Measurements from ENCODE around the gene CLMP.

CLMP gene

GRCh38 chr11:123195188-123196059, at the start of gene CLMP:
Gene CLMP, minus strand, starts transcription at chr11:123195248. Its CDS starts 308 bp downstream, at chr11:123194940.
- peak within 1 kb of the TSS; percentile 12 for H3K27ac Mint-ChIP-seq
- peaks cover 9% of the 10 kb centered on the region for H3K4me1 Mint-ChIP-seq (ENCODE audit: low read depth)
- peak within 1 kb of the TSS; percentile 33 for H3K4me3 Mint-ChIP-seq
- H3K27me3 Mint-ChIP-seq (ENCODE audit: low read depth) = peaks cover 85% of the 10 kb centered on the region
- no peaks in the 10 kb centered on the region for H3K9me3 Mint-ChIP-seq
- H3K36me3 Mint-ChIP-seq (ENCODE audit: low read depth) = peaks cover 2% of the 10 kb centered on the region

GRCh38 chr11:123241874-123242543, 47.0 kb upstream of the CLMP start:
- H3K4me3 Mint-ChIP-seq = no peak overlapping the region
- H3K36me3 Mint-ChIP-seq (ENCODE audit: low read depth) = no peaks in the 10 kb centered on the region

GRCh38 chr11:123241294-123241693, 46.2 kb upstream of the CLMP start:
- Mint-ChIP-seq H3K27ac (no peak overlapping the region), H3K27me3 (ENCODE audit: low read depth) (peaks cover 18% of the 10 kb centered on the region), H3K4me1 (ENCODE audit: low read depth) (peaks cover 2% of the 10 kb centered on the region), H3K36me3 (ENCODE audit: low read depth) (no peaks in the 10 kb centered on the region), H3K9me3 (no peaks in the 10 kb centered on the region), H3K4me3 (no peak overlapping the region)

More at GRCh38 chr11:123241874-123242543, 47.0 kb upstream of the CLMP start:
- Mint-ChIP-seq H3K4me1 (ENCODE audit: low read depth) (peaks cover 5% of the 10 kb centered on the region), H3K27ac (no peak overlapping the region), H3K9me3 (no peaks in the 10 kb centered on the region), H3K27me3 (ENCODE audit: low read depth) (peaks cover 18% of the 10 kb centered on the region)

- Mint-ChIP-seq H3K4me1 (ENCODE audit: low read depth) (peaks cover 14% of the 10 kb centered on the region), H3K36me3 (ENCODE audit: low read depth) (no peaks in the 10 kb centered on the region), H3K9me3 (no peaks in the 10 kb centered on the region), H3K4me3 (no peak overlapping the region), H3K27me3 (ENCODE audit: low read depth) (peaks cover 18% of the 10 kb centered on the region), H3K27ac (no peak overlapping the region)
Measured at GRCh38 chr11:123239191-123240150, 44.4 kb upstream of the CLMP start.

GRCh38 chr11:123238297-123238696, 43.2 kb upstream of the CLMP start:
- Mint-ChIP-seq H3K4me1 (ENCODE audit: low read depth) (peaks cover 19% of the 10 kb centered on the region), H3K36me3 (ENCODE audit: low read depth) (no peaks in the 10 kb centered on the region), H3K4me3 (no peak overlapping the region), H3K9me3 (no peaks in the 10 kb centered on the region), H3K27ac (no peak overlapping the region), H3K27me3 (ENCODE audit: low read depth) (peaks cover 14% of the 10 kb centered on the region)

- Mint-ChIP-seq H3K36me3 (ENCODE audit: low read depth) (peaks cover 5% of the 10 kb centered on the region), H3K27ac (peak overlapping the region; percentile 3), H3K4me1 (ENCODE audit: low read depth) (peaks cover 28% of the 10 kb centered on the region), H3K9me3 (no peaks in the 10 kb centered on the region), H3K27me3 (ENCODE audit: low read depth) (peaks cover 13% of the 10 kb centered on the region), H3K4me3 (no peak overlapping the region)
Measured at GRCh38 chr11:123236879-123237278, 41.8 kb upstream of the CLMP start.

- Mint-ChIP-seq H3K27ac (no peak overlapping the region), H3K4me3 (no peak overlapping the region), H3K27me3 (ENCODE audit: low read depth) (peaks cover 10% of the 10 kb centered on the region), H3K4me1 (ENCODE audit: low read depth) (peaks cover 28% of the 10 kb centered on the region), H3K9me3 (no peaks in the 10 kb centered on the region), H3K36me3 (ENCODE audit: low read depth) (peaks cover 10% of the 10 kb centered on the region)
Measured at GRCh38 chr11:123235656-123236261, 40.7 kb upstream of the CLMP start.

GRCh38 chr11:123235117-123235655, 40.1 kb upstream of the CLMP start:
- Mint-ChIP-seq H3K9me3 (no peaks in the 10 kb centered on the region), H3K4me3 (no peak overlapping the region), H3K36me3 (ENCODE audit: low read depth) (peaks cover 10% of the 10 kb centered on the region), H3K27me3 (ENCODE audit: low read depth) (peaks cover 14% of the 10 kb centered on the region), H3K27ac (no peak overlapping the region), H3K4me1 (ENCODE audit: low read depth) (peaks cover 28% of the 10 kb centered on the region)

GRCh38 chr11:123233975-123234334, 38.9 kb upstream of the CLMP start:
- H3K9me3 Mint-ChIP-seq = no peaks in the 10 kb centered on the region
- peaks cover 10% of the 10 kb centered on the region for H3K36me3 Mint-ChIP-seq (ENCODE audit: low read depth)
- peaks cover 20% of the 10 kb centered on the region for H3K27me3 Mint-ChIP-seq (ENCODE audit: low read depth)
- peaks cover 28% of the 10 kb centered on the region for H3K4me1 Mint-ChIP-seq (ENCODE audit: low read depth)
- H3K27ac Mint-ChIP-seq = no peak overlapping the region
- H3K4me3 Mint-ChIP-seq = no peak overlapping the region

- Mint-ChIP-seq H3K4me1 (ENCODE audit: low read depth) (peaks cover 28% of the 10 kb centered on the region), H3K36me3 (ENCODE audit: low read depth) (peaks cover 10% of the 10 kb centered on the region), H3K27ac (peak overlapping the region; percentile 87), H3K9me3 (no peaks in the 10 kb centered on the region), H3K27me3 (ENCODE audit: low read depth) (peaks cover 26% of the 10 kb centered on the region), H3K4me3 (peak overlapping the region; percentile 27)
Measured at GRCh38 chr11:123233280-123233974, 38.4 kb upstream of the CLMP start.

GRCh38 chr11:123231777-123232176, 36.7 kb upstream of the CLMP start:
- no peaks in the 10 kb centered on the region for H3K9me3 Mint-ChIP-seq
- peaks cover 10% of the 10 kb centered on the region for H3K36me3 Mint-ChIP-seq (ENCODE audit: low read depth)
- H3K27ac Mint-ChIP-seq = no peak overlapping the region
- H3K27me3 Mint-ChIP-seq (ENCODE audit: low read depth) = peaks cover 36% of the 10 kb centered on the region
- no peak overlapping the region for H3K4me3 Mint-ChIP-seq
- peaks cover 28% of the 10 kb centered on the region for H3K4me1 Mint-ChIP-seq (ENCODE audit: low read depth)

GRCh38 chr11:123231256-123231655, 36.2 kb upstream of the CLMP start:
- Mint-ChIP-seq H3K27me3 (ENCODE audit: low read depth) (peaks cover 37% of the 10 kb centered on the region), H3K4me1 (ENCODE audit: low read depth) (peaks cover 28% of the 10 kb centered on the region), H3K36me3 (ENCODE audit: low read depth) (peaks cover 10% of the 10 kb centered on the region), H3K4me3 (no peak overlapping the region), H3K9me3 (no peaks in the 10 kb centered on the region), H3K27ac (no peak overlapping the region)

GRCh38 chr11:123230346-123230745, 35.3 kb upstream of the CLMP start:
- no peaks in the 10 kb centered on the region for H3K9me3 Mint-ChIP-seq
- no peak overlapping the region for H3K4me3 Mint-ChIP-seq
- peaks cover 10% of the 10 kb centered on the region for H3K36me3 Mint-ChIP-seq (ENCODE audit: low read depth)
- peaks cover 45% of the 10 kb centered on the region for H3K27me3 Mint-ChIP-seq (ENCODE audit: low read depth)
- H3K4me1 Mint-ChIP-seq (ENCODE audit: low read depth) = peaks cover 21% of the 10 kb centered on the region
- no peak overlapping the region for H3K27ac Mint-ChIP-seq

Data from T-helper 1 cell treated with Interleukin-12 subunit alpha and Interleukin-12 subunit beta and Interleukin-4 antibody, amounts not matched to agents 30 μg/mL and 1 μg/mL, for 36 hours (primary cell).